Measurements from ENCODE around the gene ATRAID.

DNA sequence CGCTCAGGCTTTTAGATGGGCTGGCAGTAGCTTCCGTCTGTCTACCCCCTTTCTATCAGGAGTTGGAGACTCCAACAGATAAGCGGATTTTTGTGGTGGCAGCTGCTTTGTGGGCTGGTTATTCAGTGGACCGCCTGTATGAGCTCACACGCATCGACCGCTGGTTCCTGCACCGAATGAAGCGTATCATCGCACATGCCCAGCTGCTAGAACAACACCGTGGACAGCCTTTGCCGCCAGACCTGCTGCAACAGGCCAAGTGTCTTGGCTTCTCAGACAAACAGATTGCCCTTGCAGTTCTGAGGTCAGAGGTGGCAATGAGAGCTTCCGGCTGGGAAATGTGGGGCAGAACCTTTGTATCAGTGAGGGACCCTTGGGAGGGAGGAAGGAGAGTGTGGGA is 20.1 kb downstream of the ATRAID start:
- TF ChIP-seq, protein P1, sequence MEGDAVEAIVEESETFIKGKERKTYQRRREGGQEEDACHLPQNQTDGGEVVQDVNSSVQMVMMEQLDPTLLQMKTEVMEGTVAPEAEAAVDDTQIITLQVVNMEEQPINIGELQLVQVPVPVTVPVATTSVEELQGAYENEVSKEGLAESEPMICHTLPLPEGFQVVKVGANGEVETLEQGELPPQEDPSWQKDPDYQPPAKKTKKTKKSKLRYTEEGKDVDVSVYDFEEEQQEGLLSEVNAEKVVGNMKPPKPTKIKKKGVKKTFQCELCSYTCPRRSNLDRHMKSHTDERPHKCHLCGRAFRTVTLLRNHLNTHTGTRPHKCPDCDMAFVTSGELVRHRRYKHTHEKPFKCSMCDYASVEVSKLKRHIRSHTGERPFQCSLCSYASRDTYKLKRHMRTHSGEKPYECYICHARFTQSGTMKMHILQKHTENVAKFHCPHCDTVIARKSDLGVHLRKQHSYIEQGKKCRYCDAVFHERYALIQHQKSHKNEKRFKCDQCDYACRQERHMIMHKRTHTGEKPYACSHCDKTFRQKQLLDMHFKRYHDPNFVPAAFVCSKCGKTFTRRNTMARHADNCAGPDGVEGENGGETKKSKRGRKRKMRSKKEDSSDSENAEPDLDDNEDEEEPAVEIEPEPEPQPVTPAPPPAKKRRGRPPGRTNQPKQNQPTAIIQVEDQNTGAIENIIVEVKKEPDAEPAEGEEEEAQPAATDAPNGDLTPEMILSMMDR (conservative IDR thresholded peaks at IDR 0.05 in 1 of 2, IDR thresholded peaks at IDR 0.05 in 1 of 2; ENCODE audit: low read depth in 1 of 2, low read length in 2 of 2): no peak
- no peak for TF ChIP-seq EZH2 (IDR thresholded peaks at IDR 0.05; ENCODE audit: low read length, missing control alignments)

All from fibroblast of lung (primary cell).